Activated CD8-positive, alpha-beta memory T cell treated with anti-CD3 and anti-CD28 coated beads for 4 hours (primary cell): ENCODE data around the gene TRIM24.
"Not testable (repeated sequence)": the region's sequence is repeated elsewhere in the genome, so short reads cannot be mapped to it uniquely, and the experiment has no call there.

ENCODE experiments used
- DNase-seq, 2 donors: peaks; one replicate each; pipeline ENCODE4 v3.0.0-alpha.2; 2020; ENCODE audit warnings: low read depth in 2 of 2

The TRIM24 gene

DNA sequence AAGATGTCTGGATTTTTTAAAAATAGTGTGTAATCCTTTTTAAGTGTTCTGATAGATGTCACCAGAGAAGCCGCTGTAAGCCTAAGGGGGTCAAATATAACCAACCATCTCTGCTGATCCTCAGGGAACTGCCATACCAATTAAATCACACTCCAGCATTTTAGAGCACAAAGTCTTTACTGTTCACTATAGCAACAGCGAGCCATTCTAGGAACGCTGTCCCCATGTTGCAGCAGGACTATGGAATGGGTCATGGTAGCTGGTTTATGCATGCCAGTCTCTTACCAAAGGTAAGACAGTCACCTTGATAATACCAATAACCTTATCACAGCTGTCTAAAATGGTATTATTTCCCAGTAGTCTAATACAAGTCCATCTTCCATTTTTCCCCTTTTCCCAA, 33.5 kb downstream of the TRIM24 start:
- no peak for DNase-seq

DNA sequence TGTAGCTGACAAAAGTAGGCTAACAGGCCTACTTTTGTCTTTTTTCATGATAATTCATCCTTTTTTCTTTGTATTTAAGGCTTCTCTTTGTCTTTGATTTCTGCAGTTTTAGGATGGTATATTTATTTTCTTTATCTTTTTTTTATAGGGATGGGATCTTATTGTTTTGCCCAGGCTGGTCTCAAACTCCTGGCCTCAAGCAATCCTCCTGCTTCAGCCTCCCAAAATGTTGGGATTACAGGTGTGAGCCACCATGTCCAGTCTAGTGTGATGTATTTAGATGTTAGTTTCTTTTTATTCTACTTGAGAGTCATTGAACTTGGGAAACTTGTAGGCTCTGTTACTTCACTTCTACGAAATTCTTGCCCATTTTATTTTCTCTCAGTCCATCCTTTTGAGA, 35.4 kb downstream of the TRIM24 start:
- DNase-seq = no peak

DNA sequence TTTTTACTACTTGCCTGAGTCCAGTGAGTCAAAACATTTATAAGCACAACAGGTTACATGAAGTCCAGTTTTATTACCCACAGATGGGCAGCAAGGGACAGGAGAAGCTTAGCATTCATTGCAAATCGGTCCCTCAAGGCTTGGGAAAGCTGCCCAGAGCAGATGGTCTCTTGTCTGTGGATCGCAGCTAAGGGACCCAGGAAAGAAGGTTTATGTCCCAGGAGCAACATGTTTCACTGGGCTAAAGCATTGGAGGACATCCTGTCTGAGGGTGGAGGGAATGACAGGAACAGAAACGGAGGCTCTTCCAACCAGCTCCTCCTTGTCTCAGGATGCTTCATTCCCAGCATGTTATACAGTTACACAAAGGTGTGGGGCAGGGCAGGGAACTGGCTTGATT, 39.3 kb downstream of the TRIM24 start:
- DNase-seq = no peak

DNA sequence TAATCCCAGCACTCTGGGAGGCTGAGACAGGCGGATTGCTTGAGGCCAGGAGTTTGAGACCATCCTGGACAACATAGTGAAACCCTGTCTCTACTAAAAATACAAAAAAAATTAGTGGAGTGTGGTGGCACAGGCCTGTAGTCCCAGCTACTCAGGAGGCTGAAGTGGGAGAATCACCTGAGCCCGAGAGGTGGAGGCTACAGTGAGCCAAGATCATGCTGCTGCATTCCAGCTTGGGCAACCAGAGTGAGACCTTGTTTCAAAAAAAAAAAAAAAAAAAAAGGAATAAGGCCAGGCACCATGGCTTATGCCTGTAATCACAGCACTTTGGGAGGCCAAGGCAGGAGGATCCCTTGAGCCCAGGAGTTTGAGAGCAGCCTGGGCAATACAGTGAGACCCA, 40.2 kb downstream of the TRIM24 start:
- not testable (repeated sequence) for DNase-seq

DNA sequence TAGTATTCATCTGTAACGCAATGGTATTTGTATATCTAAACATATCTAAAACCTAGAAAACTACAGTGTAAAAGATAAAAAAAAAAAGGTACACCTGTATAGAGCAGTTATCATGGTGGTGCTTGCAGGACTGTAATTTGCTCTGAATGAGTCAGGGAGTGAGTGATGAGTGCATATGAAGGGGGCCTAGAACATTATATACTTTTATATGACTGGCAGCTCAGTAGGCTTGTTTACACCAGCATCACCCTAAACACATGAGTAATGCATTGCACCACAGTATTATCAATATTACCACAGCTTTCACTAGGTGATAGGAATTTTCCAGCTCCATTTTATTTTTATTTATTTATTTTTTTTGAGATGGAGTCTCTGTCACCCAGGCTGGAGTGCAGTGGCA, 40.8 kb downstream of the TRIM24 start:
- DNase-seq = no peak

DNA sequence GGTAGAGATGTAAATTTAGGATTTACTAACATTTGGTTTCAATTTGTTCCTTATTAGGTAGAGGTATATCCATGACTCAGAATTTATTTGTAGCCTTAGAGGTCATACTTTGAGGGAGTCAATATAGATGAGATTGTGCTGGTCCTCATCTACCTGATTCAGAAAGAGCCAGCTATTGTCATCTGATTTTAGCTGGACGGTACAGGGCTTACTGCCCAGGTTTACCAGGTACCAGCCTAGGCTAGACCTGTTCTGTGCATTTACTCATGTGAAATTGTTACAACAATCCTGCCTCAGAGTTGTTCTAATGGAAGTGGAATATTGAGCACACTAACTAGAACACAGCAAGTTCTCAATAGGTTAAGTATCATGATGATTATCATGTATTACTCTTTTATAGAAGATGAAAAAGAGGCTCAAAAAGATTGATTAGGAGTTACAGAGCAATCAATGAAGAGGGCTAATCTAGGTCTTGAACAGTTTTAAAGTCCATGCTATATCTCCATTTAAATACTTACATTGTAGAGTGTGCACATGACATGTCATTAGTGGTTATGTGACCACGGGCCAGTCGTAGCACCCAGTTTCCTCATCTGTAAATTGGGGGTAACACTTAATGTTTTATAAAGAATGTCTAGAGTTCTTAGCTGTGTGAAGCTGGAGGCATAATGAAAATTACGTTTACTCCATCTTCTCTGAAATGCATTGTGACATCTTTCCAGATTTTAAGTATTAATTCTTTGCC, 42.1 kb downstream of the TRIM24 start:
- DNase-seq = no peak

DNA sequence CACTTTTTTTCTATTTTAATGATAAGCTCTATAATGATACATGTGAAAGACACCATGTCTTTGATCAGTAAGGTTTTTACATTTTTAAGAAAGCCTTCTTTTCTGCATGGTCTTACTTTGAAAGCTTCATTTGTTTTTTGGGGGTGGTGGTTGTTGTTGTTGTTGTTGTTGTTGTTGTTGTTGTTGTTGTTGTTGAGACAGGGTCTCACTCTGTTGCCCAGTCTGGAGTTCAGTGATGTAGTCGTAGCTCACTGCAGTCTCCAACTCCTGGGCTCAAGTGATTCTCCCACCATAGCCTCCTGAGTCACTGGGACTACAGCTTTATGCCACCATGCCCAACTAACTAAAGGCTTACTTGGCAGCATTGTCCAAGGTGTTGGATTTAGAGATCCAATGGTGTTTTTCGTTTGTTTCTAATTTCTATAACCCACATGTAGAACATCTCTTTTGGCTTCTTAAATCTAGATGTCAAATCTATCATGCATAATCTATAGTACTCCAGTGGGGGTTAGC, 45.4 kb downstream of the TRIM24 start:
- no peak for DNase-seq

DNA sequence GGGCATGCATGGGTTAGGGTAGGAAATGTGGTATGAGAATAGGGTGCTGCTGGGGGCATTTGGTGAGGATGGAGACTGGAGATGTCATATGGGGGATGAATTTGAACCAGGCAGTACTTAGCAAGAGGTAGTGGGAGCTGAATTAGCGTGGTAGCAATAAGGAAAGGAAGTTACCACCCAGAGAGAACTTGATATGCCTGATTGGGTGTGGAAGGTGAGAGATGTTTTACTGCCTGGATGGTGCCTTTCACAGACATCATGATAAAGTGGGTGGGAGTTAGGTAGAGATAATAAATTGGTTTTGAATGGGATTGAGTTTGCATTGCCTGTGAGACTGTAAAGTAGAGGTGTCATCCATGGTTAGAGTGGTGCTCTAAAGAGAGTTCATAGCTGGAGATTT, 46.7 kb downstream of the TRIM24 start:
- no peak for DNase-seq

DNA sequence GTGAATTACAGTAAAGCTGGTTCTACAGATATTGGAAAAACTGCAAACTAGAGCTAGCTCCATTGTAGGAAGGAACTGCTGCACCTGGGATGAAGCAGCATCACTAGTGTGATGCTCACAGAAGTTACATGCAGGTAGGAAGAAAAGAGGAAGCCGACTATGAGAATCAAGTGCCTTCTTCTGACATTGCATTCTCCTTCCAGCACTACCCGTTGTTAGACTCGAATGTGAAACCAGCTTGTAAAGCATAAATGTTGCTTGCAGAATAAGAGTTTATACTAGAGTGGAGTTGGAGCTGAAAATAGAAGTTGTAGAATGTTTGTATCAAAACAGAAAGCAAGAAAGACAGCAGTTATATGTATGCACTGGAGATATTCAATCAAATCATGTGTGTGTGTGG, 49.9 kb downstream of the TRIM24 start:
- no peak for DNase-seq

DNA sequence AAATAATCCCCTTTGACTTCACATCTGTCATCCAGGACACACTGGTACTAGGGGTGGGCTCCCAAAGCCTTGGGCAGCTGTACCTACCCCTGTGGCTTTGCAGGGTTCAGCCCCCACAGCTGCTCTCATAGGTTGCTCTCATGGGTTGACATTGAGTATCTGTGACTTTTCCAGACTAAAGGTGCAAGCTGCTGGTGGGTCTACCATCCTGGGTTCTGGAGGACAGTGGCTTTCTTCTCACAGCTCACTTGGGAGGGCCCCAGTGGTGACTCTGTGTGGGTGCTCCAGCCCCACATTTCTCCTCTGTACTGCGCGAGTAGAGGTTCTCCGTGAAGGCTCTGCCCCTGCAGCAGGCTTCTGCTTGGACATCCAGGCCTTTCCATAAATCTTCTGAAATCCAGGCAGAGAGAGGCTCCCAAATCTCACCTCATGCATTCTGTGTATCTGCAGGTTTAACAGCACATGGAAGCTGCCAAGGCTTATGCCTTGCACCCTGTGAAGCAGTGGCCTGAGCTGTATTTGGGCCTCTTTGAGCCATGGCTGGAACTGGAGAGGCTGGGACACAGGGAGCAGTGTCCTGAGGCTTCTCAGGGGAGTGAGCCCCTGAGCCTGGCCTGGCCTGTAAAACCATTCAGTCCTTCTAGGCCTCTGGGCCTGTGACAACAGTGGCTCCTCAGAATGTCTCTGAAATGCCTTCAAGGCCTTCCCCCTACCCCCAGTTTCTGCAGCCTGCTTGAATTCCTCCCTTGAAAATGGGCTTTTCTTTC, 52.2 kb downstream of the TRIM24 start:
- no peak for DNase-seq

DNA sequence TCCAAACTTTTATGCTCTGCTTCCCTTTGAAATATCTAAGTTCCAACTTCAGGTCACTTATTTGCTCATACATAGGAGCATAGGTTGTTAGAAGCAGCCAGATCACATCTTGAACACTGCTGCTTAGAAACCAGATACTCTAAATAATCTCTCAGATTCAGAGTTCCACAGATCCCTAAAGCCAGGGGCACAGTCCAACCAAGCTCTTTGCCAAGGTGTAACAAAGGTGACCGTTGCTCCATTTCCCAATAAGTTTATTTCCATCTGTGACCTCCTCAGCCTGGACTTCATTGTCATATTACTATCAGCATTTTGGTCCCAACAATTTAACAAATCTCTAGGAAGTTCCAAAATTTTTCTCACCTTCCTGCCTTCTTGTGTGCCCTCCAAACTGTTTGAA, 52.8 kb downstream of the TRIM24 start:
- DNase-seq = no peak

DNA sequence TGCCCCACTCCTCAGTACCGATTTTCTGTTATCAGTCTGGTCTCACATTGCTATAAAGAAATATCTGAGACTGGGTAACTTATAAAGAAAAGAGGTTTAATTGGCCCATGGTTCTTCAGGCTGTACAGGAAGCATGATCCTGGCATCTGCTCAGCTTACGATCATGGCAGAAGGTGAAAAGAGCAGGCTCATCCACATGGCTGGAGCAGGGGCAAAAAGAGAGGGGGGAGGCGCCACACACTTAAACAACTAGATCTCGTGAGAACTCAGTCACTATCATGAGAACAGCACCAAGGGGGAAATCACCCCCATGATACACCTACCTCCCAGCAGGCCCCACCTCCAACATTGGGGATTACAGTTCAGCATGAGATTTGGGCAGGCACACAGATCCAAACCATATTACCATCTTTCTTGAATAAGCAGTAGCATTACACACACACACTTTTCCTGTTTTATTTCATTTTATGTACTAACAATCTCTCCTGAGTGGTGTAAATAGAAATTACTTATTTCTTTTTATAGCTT, 53.3 kb downstream of the TRIM24 start:
- no peak for DNase-seq

DNA sequence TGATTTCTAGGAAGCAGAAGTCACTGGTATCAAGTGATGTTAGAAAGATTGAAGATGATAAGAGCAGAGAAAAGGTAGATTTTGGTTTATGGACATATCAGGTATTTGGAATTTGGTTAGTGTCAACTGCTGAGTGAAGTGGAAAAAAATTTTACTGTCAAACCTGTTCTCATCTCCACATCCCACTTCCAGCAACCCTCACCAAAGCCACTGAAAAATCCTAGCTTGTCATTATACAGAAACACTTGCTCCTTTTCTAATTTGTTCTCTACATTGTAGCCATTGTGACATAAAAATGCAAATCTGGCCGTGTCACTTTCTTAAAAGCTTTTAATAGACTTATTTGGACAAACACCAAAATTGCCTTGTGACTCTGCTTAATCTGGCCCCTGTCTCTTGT, 54.0 kb downstream of the TRIM24 start:
- DNase-seq = no peak

DNA sequence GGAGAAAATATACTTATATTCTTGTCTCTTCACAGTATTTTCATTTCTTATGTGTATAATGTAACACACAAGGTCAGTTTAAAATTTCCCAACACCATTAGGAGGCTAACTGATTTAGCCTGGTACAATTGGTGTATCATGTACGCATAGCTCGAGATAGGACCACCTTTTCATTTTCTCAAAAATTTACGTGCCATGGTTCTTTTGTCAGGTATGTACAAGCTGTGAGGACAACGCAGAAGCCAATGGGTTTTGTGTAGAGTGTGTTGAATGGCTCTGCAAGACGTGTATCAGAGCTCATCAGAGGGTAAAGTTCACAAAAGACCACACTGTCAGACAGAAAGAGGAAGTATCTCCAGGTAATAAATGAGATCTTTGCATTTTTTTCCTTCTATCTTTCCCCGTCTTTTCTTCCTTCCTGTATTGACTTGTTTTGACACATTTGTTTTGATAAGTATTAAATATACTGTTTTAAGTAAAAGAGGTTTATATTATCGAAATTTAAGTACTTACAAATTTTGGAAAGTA, 55.0 kb downstream of the TRIM24 start:
- DNase-seq = no peak

DNA sequence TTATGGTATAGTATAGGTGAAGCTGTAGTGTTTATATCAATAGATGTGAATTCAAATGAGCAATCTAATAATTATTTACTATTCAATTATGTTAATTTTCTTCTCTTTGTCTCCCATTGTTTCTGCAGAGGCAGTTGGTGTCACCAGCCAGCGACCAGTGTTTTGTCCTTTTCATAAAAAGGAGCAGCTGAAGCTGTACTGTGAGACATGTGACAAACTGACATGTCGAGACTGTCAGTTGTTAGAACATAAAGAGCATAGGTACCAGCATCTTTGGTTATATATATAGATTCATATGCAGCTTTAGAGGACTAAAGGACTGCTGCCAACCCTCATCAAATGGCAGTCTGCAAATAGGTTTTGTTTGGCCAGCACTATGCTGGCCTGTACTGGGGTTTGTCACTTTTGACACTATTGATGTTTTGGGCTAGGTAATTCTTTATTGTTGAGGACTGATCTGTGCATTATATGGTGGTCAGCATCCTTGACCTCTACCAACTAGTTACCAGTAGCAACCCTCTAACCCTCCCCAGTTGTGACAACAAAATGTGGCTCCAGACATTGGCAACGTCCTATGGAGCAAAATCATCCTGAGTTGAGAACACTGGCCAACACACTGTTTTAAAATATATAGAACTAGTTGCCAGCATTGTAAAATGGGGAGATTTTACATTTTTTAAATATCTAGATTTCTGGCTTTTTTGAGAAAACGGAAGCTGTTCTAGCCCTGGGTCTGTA, 59.2 kb downstream of the TRIM24 start:
- no peak for DNase-seq

DNA sequence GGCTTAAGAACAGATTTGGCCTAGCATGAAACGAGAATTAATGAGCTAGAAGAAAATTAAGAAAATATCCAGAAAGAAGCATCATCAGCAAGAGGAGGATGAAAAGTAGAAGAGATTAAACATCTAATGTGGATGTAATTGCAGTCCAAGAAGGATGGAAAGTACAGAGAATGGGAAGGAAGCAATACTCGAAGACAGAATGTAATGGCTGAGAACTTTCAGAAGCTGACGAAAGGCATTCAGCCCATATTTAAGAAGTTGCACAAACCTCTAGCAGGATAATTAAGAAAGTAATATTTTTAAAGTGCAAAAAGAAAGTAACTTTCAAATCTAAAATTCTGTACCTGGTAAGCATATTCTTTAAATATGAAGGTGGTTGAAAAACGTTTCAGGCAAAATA, 60.7 kb downstream of the TRIM24 start:
- no peak for DNase-seq

DNA sequence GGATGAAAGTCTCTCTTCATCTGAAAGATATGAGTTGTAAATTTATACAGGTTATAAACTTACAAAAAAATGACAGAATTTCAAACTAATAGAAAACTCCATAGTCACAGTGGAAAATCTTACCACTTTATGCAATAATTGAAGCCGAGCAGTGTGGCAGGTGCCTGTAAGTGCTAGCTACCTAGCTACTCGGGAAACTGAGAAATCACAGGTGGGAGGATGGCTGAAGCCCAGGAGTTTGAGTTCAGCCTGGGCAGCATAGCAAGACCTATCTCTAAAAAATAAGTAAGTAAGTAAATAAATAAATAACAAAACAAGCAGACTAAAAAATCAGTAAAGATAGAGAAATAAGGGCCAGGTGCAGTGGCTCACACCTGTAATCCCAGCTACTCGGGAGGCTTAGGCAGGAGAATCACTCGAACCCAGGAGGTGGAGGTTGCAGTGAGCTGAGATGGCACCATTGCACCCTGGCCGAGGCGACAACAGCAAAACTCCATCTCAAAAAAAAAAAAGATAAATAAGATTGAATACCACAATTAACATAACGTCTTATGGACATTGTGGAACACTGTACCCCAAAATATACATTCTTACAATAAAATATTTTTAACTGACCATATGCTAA, 61.9 kb downstream of the TRIM24 start:
- DNase-seq = no peak

DNA sequence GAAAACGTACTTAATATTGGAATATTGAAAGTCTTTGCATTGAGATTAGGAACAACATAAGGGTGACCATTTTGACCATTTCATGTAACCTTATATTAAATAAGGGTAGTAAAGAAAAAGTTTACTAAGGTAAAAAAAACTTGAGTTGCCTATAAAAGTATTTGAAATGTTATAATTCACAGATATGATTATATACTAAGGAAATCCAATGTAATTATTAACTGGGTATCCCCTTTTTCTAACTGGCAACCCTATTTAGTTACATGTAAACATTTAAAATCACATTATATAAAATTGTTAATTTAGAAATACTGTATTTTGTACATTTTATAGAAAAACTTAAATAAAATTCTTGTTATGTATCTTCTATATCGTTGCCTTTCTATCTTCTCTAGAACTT, 64.2 kb downstream of the TRIM24 start:
- DNase-seq = no peak

DNA sequence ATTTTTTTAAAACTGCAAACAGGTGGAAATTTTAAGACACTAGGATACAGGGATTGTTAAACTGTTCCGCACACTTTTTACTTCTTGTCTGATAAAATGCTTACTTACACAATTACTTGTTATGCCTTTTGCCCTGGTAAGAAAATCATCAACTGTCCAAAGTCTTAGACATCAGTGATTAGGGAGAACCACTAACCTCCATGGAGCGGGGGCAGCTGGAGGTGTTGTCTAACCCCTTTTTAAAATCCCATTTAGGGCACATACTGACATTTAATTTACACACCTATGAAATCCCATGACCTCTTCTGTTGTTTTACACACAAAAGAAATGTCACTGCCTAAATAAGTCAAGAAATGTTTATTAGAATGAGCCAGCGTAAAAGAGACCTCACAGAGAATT, 65.7 kb downstream of the TRIM24 start:
- DNase-seq = no peak

DNA sequence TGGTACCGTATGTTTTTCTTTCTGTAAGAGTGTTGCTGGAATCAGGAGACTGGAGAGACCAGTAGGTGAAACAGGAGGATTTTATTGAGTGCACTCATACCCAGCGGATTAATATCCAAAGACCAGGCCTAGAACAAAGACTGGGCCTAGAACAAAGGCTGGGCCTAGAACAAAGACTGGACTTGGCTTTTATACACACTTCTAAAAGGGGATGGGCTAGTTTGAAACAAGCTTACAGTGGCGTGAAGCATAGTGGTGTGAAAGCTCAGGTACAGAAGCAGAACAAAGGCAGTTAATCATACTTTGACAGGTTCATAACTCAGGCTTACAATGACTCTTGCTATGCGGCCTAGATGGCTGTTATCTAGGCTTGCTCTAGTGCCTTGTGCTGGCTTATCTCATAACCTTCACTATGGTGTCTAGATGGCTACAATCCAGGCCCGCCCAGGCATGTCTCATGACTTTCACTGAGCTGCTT, 67.7 kb downstream of the TRIM24 start:
- no peak for DNase-seq

DNA sequence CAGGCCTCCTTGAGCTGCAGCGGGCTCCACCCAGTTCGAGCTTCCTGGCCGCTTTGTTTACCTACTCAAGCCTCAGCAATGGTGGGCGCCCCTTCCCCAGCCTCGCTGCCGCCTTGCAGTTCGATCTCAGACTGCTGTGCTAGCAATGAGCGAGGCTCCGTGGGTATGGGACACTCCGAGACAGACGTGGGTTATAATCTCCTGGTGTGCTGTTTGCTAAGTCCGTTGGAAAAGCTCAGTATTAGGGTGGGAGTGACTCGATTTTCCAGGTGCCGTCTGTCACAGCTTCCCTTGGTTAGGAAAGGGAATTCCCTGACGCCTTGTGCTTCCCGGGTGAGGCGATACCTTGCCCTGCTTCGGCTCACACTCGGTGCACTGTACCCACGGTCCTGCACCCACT, 76.8 kb downstream of the TRIM24 start:
- not testable (repeated sequence) for DNase-seq
